ENCODE data around the gene MMD.

DNA sequence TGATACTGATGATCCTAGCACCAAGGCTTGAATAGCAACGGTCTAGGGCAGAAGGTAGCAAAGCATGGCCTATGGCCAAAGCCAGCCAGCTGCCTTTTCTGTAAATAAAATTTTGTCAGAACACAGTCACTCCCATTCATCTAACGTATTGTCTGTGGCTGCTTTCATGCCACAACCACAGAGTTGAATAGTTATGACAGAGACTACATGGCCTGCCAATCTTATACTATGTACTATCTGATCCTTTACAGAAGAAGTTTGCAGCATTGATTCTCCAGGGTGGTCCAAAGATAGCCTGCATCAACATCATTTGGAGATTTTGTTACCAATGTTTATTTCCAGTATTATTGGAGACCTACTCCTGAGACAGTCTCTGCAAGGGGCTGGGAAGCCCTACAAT lies 19.9 kb upstream of the MMD start:
- TF ChIP-seq, protein P1, sequence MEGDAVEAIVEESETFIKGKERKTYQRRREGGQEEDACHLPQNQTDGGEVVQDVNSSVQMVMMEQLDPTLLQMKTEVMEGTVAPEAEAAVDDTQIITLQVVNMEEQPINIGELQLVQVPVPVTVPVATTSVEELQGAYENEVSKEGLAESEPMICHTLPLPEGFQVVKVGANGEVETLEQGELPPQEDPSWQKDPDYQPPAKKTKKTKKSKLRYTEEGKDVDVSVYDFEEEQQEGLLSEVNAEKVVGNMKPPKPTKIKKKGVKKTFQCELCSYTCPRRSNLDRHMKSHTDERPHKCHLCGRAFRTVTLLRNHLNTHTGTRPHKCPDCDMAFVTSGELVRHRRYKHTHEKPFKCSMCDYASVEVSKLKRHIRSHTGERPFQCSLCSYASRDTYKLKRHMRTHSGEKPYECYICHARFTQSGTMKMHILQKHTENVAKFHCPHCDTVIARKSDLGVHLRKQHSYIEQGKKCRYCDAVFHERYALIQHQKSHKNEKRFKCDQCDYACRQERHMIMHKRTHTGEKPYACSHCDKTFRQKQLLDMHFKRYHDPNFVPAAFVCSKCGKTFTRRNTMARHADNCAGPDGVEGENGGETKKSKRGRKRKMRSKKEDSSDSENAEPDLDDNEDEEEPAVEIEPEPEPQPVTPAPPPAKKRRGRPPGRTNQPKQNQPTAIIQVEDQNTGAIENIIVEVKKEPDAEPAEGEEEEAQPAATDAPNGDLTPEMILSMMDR (IDR thresholded peaks at IDR 0.05), result no peak
- no peak for TF ChIP-seq ZFX (IDR thresholded peaks at IDR 0.05; ENCODE audit: borderline replicate concordance)
